ENCODE results near the gene GPX4.
A peak's percentile ranks its signal among the peaks of the same experiment; 100 is the strongest.
"Not testable (repeated sequence)": the region's sequence is repeated elsewhere in the genome, so short reads cannot be mapped to it uniquely, and the experiment has no call there.

The GPX4 gene

DNA sequence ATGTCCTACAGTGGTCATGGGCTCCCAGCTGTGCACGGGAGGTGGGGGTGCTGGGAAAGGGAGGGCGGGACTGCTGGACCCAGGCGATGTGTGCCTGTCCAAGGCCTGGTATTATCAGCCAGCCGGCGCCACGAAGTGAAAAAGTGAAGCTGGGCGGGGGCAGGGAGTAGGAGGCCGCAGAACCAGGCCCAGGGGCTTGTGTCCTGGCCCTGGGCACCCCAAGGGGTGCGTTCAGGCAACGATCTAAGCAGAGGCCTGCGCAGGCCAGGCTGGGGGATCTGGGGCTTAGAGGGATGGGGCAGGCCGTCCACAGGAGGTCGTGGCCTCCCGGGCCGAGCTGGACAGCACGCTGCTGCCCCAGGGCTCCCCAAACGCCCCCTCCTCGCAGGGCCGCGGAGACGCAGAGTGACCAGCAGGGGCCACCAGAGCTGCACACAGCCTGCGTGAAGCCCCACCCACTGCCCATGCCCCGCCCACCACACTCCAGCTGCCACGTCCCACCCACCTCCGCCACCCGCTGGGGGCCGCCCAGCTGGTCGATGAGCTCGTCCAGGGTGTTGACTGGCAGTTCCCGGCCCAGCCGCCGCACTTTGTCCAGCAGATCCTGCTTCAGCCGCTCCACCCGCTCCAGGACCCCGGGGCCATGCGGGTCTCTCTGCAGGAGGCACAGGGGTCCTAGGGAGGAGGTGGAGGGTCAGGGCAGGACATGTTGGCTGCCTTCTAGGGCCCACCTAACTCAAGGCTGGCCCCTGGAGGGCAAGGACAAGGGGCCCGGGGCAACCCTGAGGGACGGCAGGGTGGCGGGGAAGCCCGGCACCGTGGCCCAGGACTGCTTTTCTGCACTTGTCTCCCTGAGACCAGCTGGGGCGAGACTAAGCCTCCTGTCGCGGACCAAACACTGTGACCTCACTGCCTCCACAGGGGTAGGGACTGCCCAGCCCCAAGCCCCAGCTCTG, 9.5 kb downstream of the GPX4 start:
- DNase-seq, result peak; percentile 77 to 83 (median 79)
- H3K27ac Mint-ChIP-seq, result peak overlapping the region in 1 of 2 donors; percentile 72
- H3K9me3 Mint-ChIP-seq, result no peaks in the 10 kb centered on the region
- H3K36me3 Mint-ChIP-seq (ENCODE audit: insufficient read depth), result peaks cover 62% of the 10 kb centered on the region
- ATAC-seq (replicated peaks), result peak; percentile 93
- H3K27me3 Mint-ChIP-seq, result no peaks in the 10 kb centered on the region
- no peaks in the 10 kb centered on the region for H3K4me1 Mint-ChIP-seq (ENCODE audit: low read depth in 2 of 2)
- H3K4me3 Mint-ChIP-seq, result no peak overlapping the region

- Mint-ChIP-seq H3K9me3 (no peaks in the 10 kb centered on the region), H3K27ac (no peak overlapping the region), H3K27me3 (no peaks in the 10 kb centered on the region), H3K4me3 (no peak overlapping the region), H3K36me3 (ENCODE audit: insufficient read depth) (peaks cover 64% of the 10 kb centered on the region), H3K4me1 (ENCODE audit: low read depth in 2 of 2) (no peaks in the 10 kb centered on the region)
- ATAC-seq (replicated peaks), result no peak
- DNase-seq, result no peak
These were observed 10.2 kb downstream of the GPX4 start for GRCh38 chr19:1113986-1114483.

DNA sequence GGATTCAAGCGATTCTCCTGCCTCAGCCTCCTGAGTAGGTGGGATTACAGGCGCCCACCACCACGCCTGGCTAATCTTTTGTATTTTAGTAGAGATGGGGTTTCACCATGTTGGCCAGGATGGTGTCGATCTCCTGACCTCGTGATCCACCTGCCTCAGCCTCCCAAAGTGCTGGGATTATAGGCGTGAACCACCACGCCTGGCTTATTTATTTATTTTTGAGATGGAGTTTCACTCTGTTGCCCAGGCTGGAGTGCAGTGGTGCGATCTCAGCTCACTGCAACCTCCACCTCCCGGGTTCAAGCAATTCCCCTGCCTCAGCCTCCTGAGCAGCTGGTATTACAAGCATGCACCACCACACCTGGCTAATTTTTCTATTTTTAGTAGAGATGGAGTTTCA, 10.9 kb downstream of the GPX4 start:
- DNase-seq; H3K27me3 Mint-ChIP-seq; H3K27ac Mint-ChIP-seq; H3K4me1 Mint-ChIP-seq (ENCODE audit: low read depth in 2 of 2); ATAC-seq (replicated peaks); H3K4me3 Mint-ChIP-seq; H3K9me3 Mint-ChIP-seq: not testable (repeated sequence)
- H3K36me3 Mint-ChIP-seq (ENCODE audit: insufficient read depth), result peaks cover 65% of the 10 kb centered on the region

- no peaks in the 10 kb centered on the region for H3K9me3 Mint-ChIP-seq
- H3K27me3 Mint-ChIP-seq, result no peaks in the 10 kb centered on the region
- ATAC-seq (replicated peaks), result no peak
- no peak overlapping the region for H3K27ac Mint-ChIP-seq
- H3K4me3 Mint-ChIP-seq, result no peak overlapping the region
- no peaks in the 10 kb centered on the region for H3K4me1 Mint-ChIP-seq (ENCODE audit: low read depth in 2 of 2)
- DNase-seq, result no peak
- peaks cover 68% of the 10 kb centered on the region for H3K36me3 Mint-ChIP-seq (ENCODE audit: insufficient read depth)
These were observed 12.0 kb downstream of the GPX4 start for GRCh38 chr19:1115646-1116420.

DNA sequence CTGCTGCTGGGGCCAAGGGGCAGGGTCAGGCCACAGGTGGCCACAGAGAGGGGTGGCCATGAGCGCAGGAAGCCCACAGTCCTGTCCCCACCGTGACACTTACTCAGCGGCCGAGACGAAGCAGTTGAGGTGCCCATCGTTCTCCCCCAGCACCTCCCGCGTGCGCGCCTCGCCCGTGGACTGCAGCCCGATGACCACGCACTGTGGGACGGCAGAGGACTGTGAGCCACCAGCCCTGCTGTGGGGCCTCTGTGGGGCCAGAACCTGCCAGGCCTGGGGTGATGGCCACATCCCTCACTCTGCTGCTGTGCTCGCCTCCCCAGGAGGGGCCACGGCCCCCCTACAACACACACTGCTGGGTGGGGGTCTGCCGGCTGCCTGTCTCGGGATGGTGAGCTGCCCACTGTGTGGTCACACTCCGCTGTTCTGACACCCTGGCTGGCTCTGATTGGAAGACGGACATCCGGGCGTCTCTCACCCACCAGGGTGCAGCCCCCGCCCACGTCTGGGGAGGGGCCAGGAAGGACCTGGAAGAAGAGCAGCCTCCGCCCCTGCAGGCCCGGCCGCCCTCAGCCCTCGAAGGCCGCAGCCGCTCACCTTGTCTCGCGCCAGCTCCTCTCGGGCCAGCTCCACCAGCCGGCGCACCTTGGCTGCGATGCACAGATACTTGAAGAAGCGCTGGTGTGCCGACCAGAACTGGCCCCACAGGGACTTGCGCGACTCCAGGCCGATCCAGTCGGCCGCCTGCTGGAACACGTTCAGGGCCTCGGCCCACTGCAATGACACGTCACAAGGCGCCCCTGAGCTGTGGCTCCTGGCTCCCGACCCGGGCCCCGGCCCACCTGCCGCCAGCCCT, 13.2 kb downstream of the GPX4 start:
- H3K9me3 Mint-ChIP-seq, result no peaks in the 10 kb centered on the region
- no peaks in the 10 kb centered on the region for H3K27me3 Mint-ChIP-seq
- H3K27ac Mint-ChIP-seq, result no peak overlapping the region
- H3K4me3 Mint-ChIP-seq, result no peak overlapping the region
- DNase-seq, result no peak
- no peaks in the 10 kb centered on the region for H3K4me1 Mint-ChIP-seq (ENCODE audit: low read depth in 2 of 2)
- no peak for ATAC-seq (replicated peaks)
- peaks cover 67% of the 10 kb centered on the region for H3K36me3 Mint-ChIP-seq (ENCODE audit: insufficient read depth)

- Mint-ChIP-seq H3K27ac (no peak overlapping the region), H3K4me1 (ENCODE audit: low read depth in 2 of 2) (no peaks in the 10 kb centered on the region), H3K4me3 (no peak overlapping the region), H3K9me3 (no peaks in the 10 kb centered on the region), H3K36me3 (ENCODE audit: insufficient read depth) (peaks cover 71% of the 10 kb centered on the region), H3K27me3 (no peaks in the 10 kb centered on the region)
- no peak for DNase-seq
- no peak for ATAC-seq (replicated peaks)
These were observed 13.9 kb downstream of the GPX4 start for GRCh38 chr19:1117654-1118053.

GRCh38 chr19:1118999-1119398, 15.2 kb downstream of the GPX4 start:
- H3K27me3 Mint-ChIP-seq, result no peaks in the 10 kb centered on the region
- H3K36me3 Mint-ChIP-seq (ENCODE audit: insufficient read depth), result peaks cover 70% of the 10 kb centered on the region
- no peak overlapping the region for H3K27ac Mint-ChIP-seq
- peaks cover 0 to 2% of the 10 kb centered on the region in 2 donors for H3K4me1 Mint-ChIP-seq (ENCODE audit: low read depth in 2 of 2)
- no peak overlapping the region for H3K4me3 Mint-ChIP-seq
- ATAC-seq (replicated peaks) (no peak), DNase-seq (no peak)
- H3K9me3 Mint-ChIP-seq, result no peaks in the 10 kb centered on the region

- Mint-ChIP-seq H3K27me3 (no peaks in the 10 kb centered on the region), H3K36me3 (ENCODE audit: insufficient read depth) (peaks cover 67% of the 10 kb centered on the region), H3K4me1 (ENCODE audit: low read depth in 2 of 2) (peaks cover 0 to 2% of the 10 kb centered on the region in 2 donors), H3K4me3 (no peak overlapping the region), H3K27ac (no peak overlapping the region), H3K9me3 (no peaks in the 10 kb centered on the region)
- ATAC-seq (replicated peaks) (no peak), DNase-seq (no peak)
These were observed 15.9 kb downstream of the GPX4 start for GRCh38 chr19:1119475-1120217.

- no peaks in the 10 kb centered on the region for H3K27me3 Mint-ChIP-seq
- H3K9me3 Mint-ChIP-seq, result no peaks in the 10 kb centered on the region
- no peak overlapping the region for H3K4me3 Mint-ChIP-seq
- H3K36me3 Mint-ChIP-seq (ENCODE audit: insufficient read depth), result peaks cover 61% of the 10 kb centered on the region
- no peak for DNase-seq
- H3K27ac Mint-ChIP-seq, result no peak overlapping the region
- H3K4me1 Mint-ChIP-seq (ENCODE audit: low read depth in 2 of 2), result peaks cover 0 to 2% of the 10 kb centered on the region in 2 donors
- no peak for ATAC-seq (replicated peaks)
These were observed 17.6 kb downstream of the GPX4 start for GRCh38 chr19:1121395-1121794.

DNA sequence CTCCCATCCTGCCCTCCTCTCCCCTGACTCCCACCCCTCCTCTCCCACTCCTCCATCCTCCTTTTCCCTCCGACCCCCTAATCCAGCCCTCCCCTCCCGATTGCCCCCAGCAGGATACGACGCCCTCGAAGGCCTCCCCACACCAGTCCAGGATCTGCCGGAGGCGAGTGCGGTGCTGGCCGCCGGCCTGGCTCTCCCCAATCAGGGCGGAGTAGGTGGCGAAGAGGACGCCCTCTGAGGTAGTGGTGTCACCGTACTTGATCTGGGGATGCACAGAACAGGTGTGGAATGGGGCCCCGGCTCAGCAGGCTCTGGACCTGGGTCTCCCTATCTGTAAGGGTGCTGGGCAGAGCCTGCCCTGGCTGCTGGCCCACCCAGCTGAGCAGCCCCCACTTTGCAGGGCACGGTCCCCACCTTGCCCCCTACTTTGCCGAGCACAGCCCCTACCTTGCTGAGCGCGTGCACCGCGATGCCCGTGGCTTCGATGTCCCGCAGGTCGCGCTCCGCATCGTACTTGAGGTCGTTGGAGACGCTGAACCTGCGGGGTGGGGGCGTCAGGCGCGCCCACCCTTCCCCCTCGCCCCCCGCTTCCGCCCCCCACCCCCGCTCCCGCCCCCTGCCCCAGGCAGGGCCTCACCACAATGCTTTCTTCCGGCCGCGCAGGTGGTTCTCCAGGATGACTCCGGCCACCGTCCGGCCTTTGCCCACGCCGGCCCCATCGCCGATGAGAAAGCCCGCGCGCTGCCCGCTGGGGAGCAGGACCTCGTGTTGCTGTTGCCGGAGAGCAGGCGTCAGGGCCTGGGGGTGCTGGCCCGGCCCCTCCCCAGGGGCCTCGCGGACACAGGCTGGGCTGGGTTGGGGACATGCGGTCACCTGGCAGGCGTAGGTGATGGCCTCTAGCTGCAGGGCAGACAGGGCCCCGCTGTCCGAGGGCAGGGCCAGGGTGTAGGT, 18.5 kb downstream of the GPX4 start:
- Mint-ChIP-seq H3K9me3 (no peaks in the 10 kb centered on the region), H3K4me3 (no peak overlapping the region), H3K27ac (peak overlapping the region in 1 of 2 donors; percentile 25), H3K36me3 (ENCODE audit: insufficient read depth) (peaks cover 62% of the 10 kb centered on the region), H3K27me3 (no peaks in the 10 kb centered on the region), H3K4me1 (ENCODE audit: low read depth in 2 of 2) (peaks cover 0 to 2% of the 10 kb centered on the region in 2 donors)
- no peak for DNase-seq
- no peak for ATAC-seq (replicated peaks)

GRCh38 chr19:1122972-1123363, 19.2 kb downstream of the GPX4 start:
- Mint-ChIP-seq H3K9me3 (no peaks in the 10 kb centered on the region), H3K27me3 (no peaks in the 10 kb centered on the region), H3K27ac (peak overlapping the region in 1 of 2 donors; percentile 25), H3K36me3 (ENCODE audit: insufficient read depth) (peaks cover 59% of the 10 kb centered on the region), H3K4me1 (ENCODE audit: low read depth in 2 of 2) (peaks cover 0 to 2% of the 10 kb centered on the region in 2 donors), H3K4me3 (no peak overlapping the region)
- DNase-seq, result no peak
- peak; percentile 37 for ATAC-seq (replicated peaks)

GRCh38 chr19:1123381-1123780, 19.6 kb downstream of the GPX4 start:
- no peak overlapping the region for H3K27ac Mint-ChIP-seq
- ATAC-seq (replicated peaks) (no peak), DNase-seq (no peak)
- H3K4me1 Mint-ChIP-seq (ENCODE audit: low read depth in 2 of 2), result peaks cover 0 to 2% of the 10 kb centered on the region in 2 donors
- H3K4me3 Mint-ChIP-seq, result no peak overlapping the region
- no peaks in the 10 kb centered on the region for H3K27me3 Mint-ChIP-seq
- peaks cover 55% of the 10 kb centered on the region for H3K36me3 Mint-ChIP-seq (ENCODE audit: insufficient read depth)
- no peaks in the 10 kb centered on the region for H3K9me3 Mint-ChIP-seq

Data from effector memory CD8-positive, alpha-beta T cell (primary cell).